H4 (cell line): Measurements from ENCODE around the gene JARID2. TPM values are rescaled to one million over a fixed set of nuclear protein-coding genes. Genes with fewer than 3 reads are reported as not detected.

Source experiments
- DNase-seq: peaks from one replicate; pipeline ENCODE4 v3.0.0-alpha.2; 2015; ENCODE audit warnings: low spot score
- total RNA-seq: library from RNA; depleted of rRNA; stranded (reverse); fragments of >200 nt; shearing (Covaris generic); gene quantifications from 2 replicates; pipeline ENCODE4 v1.2.3, GENCODE V29; 2014

JARID2 gene
- total RNA-seq, 1 experiment from 2014 or later, result 6.0 TPM

GRCh38 chr6:15416932-15417509, 171.2 kb downstream of the JARID2 start:
- no peak for DNase-seq

- peak; percentile 34 for DNase-seq
Observed at GRCh38 chr6:15417811-15418210, 171.9 kb downstream of the JARID2 start.

GRCh38 chr6:15419493-15419892, 173.6 kb downstream of the JARID2 start:
- no peak for DNase-seq

GRCh38 chr6:15420959-15421438, 175.1 kb downstream of the JARID2 start:
- DNase-seq, result no peak

- DNase-seq, result no peak
Observed at GRCh38 chr6:15421945-15422733, 176.3 kb downstream of the JARID2 start.

GRCh38 chr6:15423286-15423993, 177.6 kb downstream of the JARID2 start:
- peak; percentile 20 for DNase-seq

GRCh38 chr6:15425947-15426346, 180.1 kb downstream of the JARID2 start:
- DNase-seq, result no peak

GRCh38 chr6:15426395-15426794, 180.5 kb downstream of the JARID2 start:
- DNase-seq, result no peak

GRCh38 chr6:15426901-15427300, 181.0 kb downstream of the JARID2 start:
- DNase-seq, result no peak

GRCh38 chr6:15427331-15428070, 181.6 kb downstream of the JARID2 start:
- peak; percentile 38 for DNase-seq

GRCh38 chr6:15429141-15430110, 183.6 kb downstream of the JARID2 start:
- peak; percentile 42 for DNase-seq

- no peak for DNase-seq
Observed at GRCh38 chr6:15430186-15430585, 184.3 kb downstream of the JARID2 start.

- DNase-seq, result no peak
Observed at GRCh38 chr6:15430931-15431405, 185.1 kb downstream of the JARID2 start.

GRCh38 chr6:15431762-15432483, 186.1 kb downstream of the JARID2 start:
- peak; percentile 65 for DNase-seq

GRCh38 chr6:15433511-15433861, 187.6 kb downstream of the JARID2 start:
- no peak for DNase-seq

- no peak for DNase-seq
Observed at GRCh38 chr6:15434263-15434662, 188.4 kb downstream of the JARID2 start.

- DNase-seq, result no peak
Observed at GRCh38 chr6:15434823-15435380, 189.0 kb downstream of the JARID2 start.

GRCh38 chr6:15435468-15435867, 189.6 kb downstream of the JARID2 start:
- DNase-seq, result no peak

- no peak for DNase-seq
Observed at GRCh38 chr6:15436451-15436850, 190.6 kb downstream of the JARID2 start.
